ENCODE results near the gene KRTAP10-3. TPM values are rescaled to one million over a fixed set of nuclear protein-coding genes. Genes with fewer than 3 reads are reported as not detected.

The KRTAP10-3 gene
- total RNA-seq, 1 experiment from 2014 or later: not detected

- in situ Hi-C loops (cut with HindIII; ENCODE audit: low pct_unique_long_range_greater_than_20kb, low sequenced_read_pairs): no loop called here
- Histone ChIP-seq H3K27me3 (ENCODE audit: control insufficient read depth, insufficient read depth, low read length) (no peaks in the 10 kb centered on the region), H3K36me3 (ENCODE audit: control insufficient read depth, insufficient read depth, low read length) (no peaks in the 10 kb centered on the region), H3K9me3 (ENCODE audit: control insufficient read depth, insufficient read depth, low read depth, low read length) (no peaks in the 10 kb centered on the region), H3K4me3 (ENCODE audit: low read depth in 2 of 2, low read length in 2 of 2) (no peak overlapping the region), H3K27ac (ENCODE audit: low read length) (no peak overlapping the region), H3K4me1 (ENCODE audit: control insufficient read depth, insufficient read depth, low read length) (no peaks in the 10 kb centered on the region; the same call in none of the 2 replicates)
- no TSS peak for BruUV-seq (replicated peaks)
- no peak for TF ChIP-seq REST (IDR thresholded peaks at IDR 0.05; ENCODE audit: insufficient read depth in 1 of 2, low read depth in 2 of 2, low read length in 1 of 2)
- no peak for TF ChIP-seq SIN3A (IDR thresholded peaks at IDR 0.05; ENCODE audit: borderline replicate concordance, insufficient read depth, low read depth, low read length)
- TF ChIP-seq POLR2AphosphoS5 (IDR thresholded peaks at IDR 0.05; ENCODE audit: low read depth, low read length): no peak
- no peak for TF ChIP-seq TCF7L2 (IDR thresholded peaks at IDR 0.05; ENCODE audit: low read depth, low read length)
- no peak for TF ChIP-seq CTCF (IDR thresholded peaks at IDR 0.05)
- CTCF ChIA-PET: no interaction called here
- ATAC-seq: no peak
- intact Hi-C loops (cut with micrococcal nuclease; ENCODE audit: unreplicated experiment): no loop called here
- no peak for DNase-seq (ENCODE audit: low read depth, low spot score)
- POLR2A ChIA-PET: no interaction called here
Observed at GRCh38 chr21:44598061-44598460, 39.5 kb upstream of the KRTAP10-3 start.

- no peaks in the 10 kb centered on the region for H3K36me3 ChIP-seq (ENCODE audit: control insufficient read depth, insufficient read depth, low read length)
- in situ Hi-C loops (cut with HindIII; ENCODE audit: low pct_unique_long_range_greater_than_20kb, low sequenced_read_pairs) (no loop called here), intact Hi-C loops (cut with micrococcal nuclease; ENCODE audit: unreplicated experiment) (no loop called here)
- TF ChIP-seq SIN3A (IDR thresholded peaks at IDR 0.05; ENCODE audit: borderline replicate concordance, insufficient read depth, low read depth, low read length) (no peak), REST (IDR thresholded peaks at IDR 0.05; ENCODE audit: insufficient read depth in 1 of 2, low read depth in 2 of 2, low read length in 1 of 2) (no peak), TCF7L2 (IDR thresholded peaks at IDR 0.05; ENCODE audit: low read depth, low read length) (no peak), CTCF (IDR thresholded peaks at IDR 0.05) (no peak), POLR2AphosphoS5 (IDR thresholded peaks at IDR 0.05; ENCODE audit: low read depth, low read length) (no peak)
- no peak overlapping the region for H3K27ac ChIP-seq (ENCODE audit: low read length)
- BruUV-seq (replicated peaks): no TSS peak
- DNase-seq (ENCODE audit: low read depth, low spot score): peak; percentile 32
- H3K9me3 ChIP-seq (ENCODE audit: control insufficient read depth, insufficient read depth, low read depth, low read length): no peaks in the 10 kb centered on the region
- ChIA-PET CTCF (no interaction called here), POLR2A (no interaction called here)
- H3K4me1 ChIP-seq (ENCODE audit: control insufficient read depth, insufficient read depth, low read length): no peaks in the 10 kb centered on the region; the same call in 1 of the 2 replicates
- H3K27me3 ChIP-seq (ENCODE audit: control insufficient read depth, insufficient read depth, low read length): no peaks in the 10 kb centered on the region
- H3K4me3 ChIP-seq (ENCODE audit: low read depth in 2 of 2, low read length in 2 of 2): no peak overlapping the region
- peak; percentile 79 for ATAC-seq
Observed at GRCh38 chr21:44596068-44596725, 37.6 kb upstream of the KRTAP10-3 start.
